ENCODE results near the gene TPK1. TPM values are rescaled to one million over a fixed set of nuclear protein-coding genes. Genes with fewer than 3 reads are reported as not detected.
"Not testable (repeated sequence)": the region's sequence is repeated elsewhere in the genome, so short reads cannot be mapped to it uniquely, and the experiment has no call there.

The TPK1 gene
- polyA plus RNA-seq, 1 experiment: 1.2 TPM

DNA sequence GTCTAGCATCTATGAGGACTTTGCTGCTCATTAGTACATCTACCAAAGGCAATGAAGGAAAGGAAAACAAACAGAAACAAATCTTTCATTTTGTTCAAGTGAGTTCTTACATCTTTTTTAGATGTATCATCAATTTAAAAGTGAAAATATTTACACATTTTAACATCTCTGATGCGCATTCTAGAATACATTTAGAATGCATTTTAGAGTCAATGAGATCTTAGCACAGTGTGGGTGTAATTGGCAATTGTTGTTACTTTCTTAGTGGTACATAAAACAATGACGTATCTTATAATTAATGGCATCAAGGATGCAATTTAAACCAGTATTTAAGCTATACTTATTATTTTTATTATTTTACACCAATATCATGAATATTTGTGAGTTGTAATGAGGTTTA, 51.4 kb downstream of the TPK1 start:
- no peak overlapping the region for H3K4me3 ChIP-seq (ENCODE audit: low read depth, low read length)
- ChIA-PET POLR2A (no interaction called here), CTCF (no interaction called here)
- H3K36me3 ChIP-seq (ENCODE audit: control insufficient read depth, insufficient read depth, low read length): no peaks in the 10 kb centered on the region
- H3K27me3 ChIP-seq (ENCODE audit: control insufficient read depth, insufficient read depth, low read length): no peaks in the 10 kb centered on the region
- DNase-seq (ENCODE audit: low read depth): no peak
- TF ChIP-seq, protein P1, sequence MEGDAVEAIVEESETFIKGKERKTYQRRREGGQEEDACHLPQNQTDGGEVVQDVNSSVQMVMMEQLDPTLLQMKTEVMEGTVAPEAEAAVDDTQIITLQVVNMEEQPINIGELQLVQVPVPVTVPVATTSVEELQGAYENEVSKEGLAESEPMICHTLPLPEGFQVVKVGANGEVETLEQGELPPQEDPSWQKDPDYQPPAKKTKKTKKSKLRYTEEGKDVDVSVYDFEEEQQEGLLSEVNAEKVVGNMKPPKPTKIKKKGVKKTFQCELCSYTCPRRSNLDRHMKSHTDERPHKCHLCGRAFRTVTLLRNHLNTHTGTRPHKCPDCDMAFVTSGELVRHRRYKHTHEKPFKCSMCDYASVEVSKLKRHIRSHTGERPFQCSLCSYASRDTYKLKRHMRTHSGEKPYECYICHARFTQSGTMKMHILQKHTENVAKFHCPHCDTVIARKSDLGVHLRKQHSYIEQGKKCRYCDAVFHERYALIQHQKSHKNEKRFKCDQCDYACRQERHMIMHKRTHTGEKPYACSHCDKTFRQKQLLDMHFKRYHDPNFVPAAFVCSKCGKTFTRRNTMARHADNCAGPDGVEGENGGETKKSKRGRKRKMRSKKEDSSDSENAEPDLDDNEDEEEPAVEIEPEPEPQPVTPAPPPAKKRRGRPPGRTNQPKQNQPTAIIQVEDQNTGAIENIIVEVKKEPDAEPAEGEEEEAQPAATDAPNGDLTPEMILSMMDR (IDR thresholded peaks at IDR 0.05; ENCODE audit: insufficient read depth, low read depth, low read length): no peak

DNA sequence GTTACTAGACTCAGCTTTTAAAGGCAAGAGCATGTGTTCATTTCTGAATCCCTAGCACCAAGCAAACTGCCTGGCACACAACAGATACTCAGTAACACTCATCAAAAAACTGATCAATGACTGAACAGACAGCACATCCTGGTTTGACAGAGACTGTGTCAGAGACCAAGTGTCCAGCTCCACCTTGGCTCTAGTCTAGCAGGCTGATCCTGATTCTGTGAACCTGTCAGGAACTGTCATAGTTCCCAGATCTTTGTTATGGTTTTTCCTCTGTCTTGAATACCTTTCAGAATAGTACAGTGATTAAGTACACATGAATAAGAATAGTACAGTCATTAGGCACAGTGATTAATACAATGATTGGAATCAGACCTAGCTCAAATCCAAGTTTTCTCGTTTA, 53.0 kb downstream of the TPK1 start:
- ChIA-PET POLR2A (no interaction called here), CTCF (no interaction called here)
- TF ChIP-seq, protein P1 (IDR thresholded peaks at IDR 0.05; ENCODE audit: insufficient read depth, low read depth, low read length): no peak
- DNase-seq (ENCODE audit: low read depth): no peak
- Histone ChIP-seq H3K27me3 (ENCODE audit: control insufficient read depth, insufficient read depth, low read length) (no peaks in the 10 kb centered on the region), H3K4me3 (ENCODE audit: low read depth, low read length) (no peak overlapping the region), H3K36me3 (ENCODE audit: control insufficient read depth, insufficient read depth, low read length) (no peaks in the 10 kb centered on the region)

DNA sequence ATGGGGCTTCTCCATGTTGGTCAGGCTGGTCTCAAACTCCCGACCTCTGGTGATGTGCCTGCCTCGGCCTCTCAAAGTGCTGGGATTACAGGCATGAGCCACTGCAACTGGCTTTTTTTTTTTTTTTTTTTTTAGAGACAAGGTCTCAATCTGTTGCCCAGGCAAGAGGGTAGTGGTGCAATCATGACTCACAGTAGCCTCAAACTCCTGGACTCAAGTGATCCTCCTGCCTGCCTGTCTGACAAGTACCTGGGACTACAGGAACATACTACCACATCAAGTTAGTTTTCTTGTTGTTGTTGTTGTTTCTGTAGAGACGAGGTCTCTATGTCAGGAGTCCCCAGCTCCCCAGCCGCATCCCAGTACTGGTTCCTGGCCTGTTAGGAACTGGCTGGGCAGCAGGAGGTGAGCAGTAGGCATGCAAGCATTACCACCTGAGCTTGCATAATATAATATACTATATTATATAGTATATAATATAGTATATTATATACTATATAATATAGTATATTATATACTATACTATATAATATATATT, 55.7 kb downstream of the TPK1 start:
- DNase-seq (ENCODE audit: low read depth): no peak
- ChIA-PET CTCF (no interaction called here), POLR2A (no interaction called here)
- no peak overlapping the region for H3K4me3 ChIP-seq (ENCODE audit: low read depth, low read length)
- TF ChIP-seq, protein P1 (IDR thresholded peaks at IDR 0.05; ENCODE audit: insufficient read depth, low read depth, low read length): no peak
- no peaks in the 10 kb centered on the region for H3K36me3 ChIP-seq (ENCODE audit: control insufficient read depth, insufficient read depth, low read length)
- H3K27me3 ChIP-seq (ENCODE audit: control insufficient read depth, insufficient read depth, low read length): no peaks in the 10 kb centered on the region

DNA sequence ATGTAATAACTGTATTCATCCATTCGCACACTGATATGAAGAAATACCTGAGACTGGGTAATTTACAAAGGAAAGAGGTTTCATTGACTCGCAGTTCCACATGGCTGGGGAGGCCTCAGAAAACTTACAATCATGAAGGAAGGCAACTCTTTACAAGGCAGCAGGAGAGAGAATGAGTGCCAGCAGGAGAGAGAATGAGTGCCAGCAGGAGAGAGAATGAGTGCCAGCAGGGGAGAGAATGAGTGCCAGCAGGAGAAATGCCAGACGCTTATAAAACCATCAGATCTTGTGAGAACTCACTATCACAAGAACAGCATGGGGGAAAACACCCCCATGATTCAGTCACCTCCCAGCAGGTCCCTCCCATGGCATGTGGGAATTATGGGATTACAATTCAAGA, 58.0 kb downstream of the TPK1 start:
- H3K4me3 ChIP-seq (ENCODE audit: low read depth, low read length); H3K36me3 ChIP-seq (ENCODE audit: control insufficient read depth, insufficient read depth, low read length); POLR2A ChIA-PET; DNase-seq (ENCODE audit: low read depth); CTCF ChIA-PET; H3K27me3 ChIP-seq (ENCODE audit: control insufficient read depth, insufficient read depth, low read length): not testable (repeated sequence)

DNA sequence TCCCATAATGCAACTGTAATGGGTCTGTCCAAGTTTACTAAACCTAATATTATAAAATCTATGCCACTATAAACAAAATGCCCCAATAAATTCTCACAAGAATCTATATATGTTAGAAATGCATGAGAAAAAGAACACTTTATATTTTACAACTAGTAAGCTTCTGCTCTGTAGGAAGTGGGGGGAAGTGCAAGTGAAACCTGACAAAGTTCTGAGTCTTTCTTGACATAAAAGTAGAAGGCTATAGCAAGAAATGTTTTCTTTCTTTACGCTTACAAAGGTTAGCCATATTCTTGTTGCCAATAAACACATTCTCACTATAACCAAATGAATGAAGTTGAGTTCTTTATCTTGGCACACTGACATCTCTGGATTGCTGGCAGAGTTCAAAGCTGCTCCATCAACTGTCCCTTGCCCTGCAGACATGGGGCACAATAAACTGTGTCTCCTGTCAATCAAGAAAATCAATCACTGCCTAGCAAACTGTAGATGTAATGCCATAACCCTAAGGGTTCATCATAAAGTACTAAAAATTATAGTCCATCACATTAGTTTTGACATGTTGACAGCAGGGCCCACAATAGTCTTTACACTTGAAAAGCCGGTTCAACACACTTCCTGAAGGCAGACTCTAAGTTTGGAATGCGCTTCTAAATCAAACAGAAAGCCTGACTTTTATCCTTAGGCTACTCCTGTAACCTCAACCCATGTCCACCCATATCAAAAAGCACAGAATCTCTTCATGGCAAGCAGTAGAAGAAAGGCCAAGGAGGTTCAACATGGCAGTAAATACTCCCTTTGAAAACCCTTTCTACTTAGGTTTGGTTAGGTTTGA, 58.6 kb downstream of the TPK1 start:
- TF ChIP-seq, protein P1 (IDR thresholded peaks at IDR 0.05; ENCODE audit: insufficient read depth, low read depth, low read length): no peak
- Histone ChIP-seq H3K36me3 (ENCODE audit: control insufficient read depth, insufficient read depth, low read length) (no peaks in the 10 kb centered on the region), H3K4me3 (ENCODE audit: low read depth, low read length) (no peak overlapping the region), H3K27me3 (ENCODE audit: control insufficient read depth, insufficient read depth, low read length) (no peaks in the 10 kb centered on the region)
- ChIA-PET CTCF (no interaction called here), POLR2A (no interaction called here)
- no peak for DNase-seq (ENCODE audit: low read depth)

DNA sequence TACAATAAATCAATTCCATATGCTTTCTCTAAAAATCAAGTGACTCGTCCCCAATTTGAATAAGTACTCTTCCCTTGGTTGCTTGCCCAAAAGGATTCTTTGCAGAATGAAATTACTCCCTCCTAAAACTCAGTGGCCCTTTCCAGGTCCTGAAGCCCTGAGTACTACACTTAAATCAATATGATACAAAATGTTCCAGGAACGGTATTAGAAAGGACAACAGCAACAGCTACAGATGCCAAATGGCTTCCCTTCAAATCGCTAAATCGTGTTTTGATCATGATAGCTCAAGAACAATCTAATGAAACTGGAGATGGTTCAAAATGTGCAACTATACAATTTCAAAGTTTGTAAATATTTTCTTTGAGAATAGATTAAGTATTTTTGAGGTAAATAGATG, 59.4 kb downstream of the TPK1 start:
- ChIA-PET POLR2A (no interaction called here), CTCF (no interaction called here)
- no peak for DNase-seq (ENCODE audit: low read depth)

More for the DNA sequence above, 59.4 kb downstream of the TPK1 start:
- TF ChIP-seq, protein P1 (IDR thresholded peaks at IDR 0.05; ENCODE audit: insufficient read depth, low read depth, low read length): no peak
- H3K27me3 ChIP-seq (ENCODE audit: control insufficient read depth, insufficient read depth, low read length): no peaks in the 10 kb centered on the region
- H3K36me3 ChIP-seq (ENCODE audit: control insufficient read depth, insufficient read depth, low read length): no peaks in the 10 kb centered on the region
- no peak overlapping the region for H3K4me3 ChIP-seq (ENCODE audit: low read depth, low read length)

Measured in BJ (cell line).